ENCODE measurements around the gene CA10. TPM values are rescaled to one million over a fixed set of nuclear protein-coding genes. Genes with fewer than 3 reads are reported as not detected.

CA10 gene
- total RNA-seq, 2 donors from 2014 or later: 0.22 to 0.37 TPM

DNA sequence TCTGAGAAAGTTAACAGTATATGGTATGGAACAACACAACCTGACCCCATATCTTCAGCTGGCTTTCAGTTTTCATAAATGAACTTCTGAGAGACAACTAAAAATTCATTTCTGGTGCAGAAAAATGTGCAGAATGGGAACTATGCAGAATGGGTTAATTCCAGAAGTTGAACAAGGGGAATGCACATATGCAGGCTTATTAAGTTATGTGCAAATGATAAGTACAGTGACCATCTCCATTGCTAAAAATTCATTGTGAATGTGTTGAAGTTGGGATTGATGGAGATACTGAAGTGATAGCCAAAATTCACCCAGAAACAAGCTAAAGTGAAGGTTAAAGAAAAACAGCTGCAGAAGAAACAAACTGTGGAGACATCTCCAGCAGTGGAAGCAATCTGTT, 315.8 kb downstream of the CA10 start:
- H3K4me3 Mint-ChIP-seq: no peak overlapping the region
- Histone ChIP-seq H3K4me1 (ENCODE audit: control insufficient read depth, insufficient read depth, low read length) (no peaks in the 10 kb centered on the region), H3K27ac (ENCODE audit: low read depth, low read length) (no peak overlapping the region), H3K27me3 (ENCODE audit: control insufficient read depth, insufficient read depth, low read length, poor library complexity, severe bottlenecking) (no peaks in the 10 kb centered on the region), H3K36me3 (ENCODE audit: control insufficient read depth, insufficient read depth, low read length) (no peaks in the 10 kb centered on the region), H3K9ac (ENCODE audit: extremely low read depth, low read length, poor library complexity, severe bottlenecking) (no peak overlapping the region), H3K9me3 (ENCODE audit: control insufficient read depth, low read length) (no peaks in the 10 kb centered on the region), H3K4me3 (ENCODE audit: low read length) (no peak overlapping the region)
- H3K9me3 Mint-ChIP-seq: no peaks in the 10 kb centered on the region
- H3K27me3 Mint-ChIP-seq (ENCODE audit: insufficient read depth): peaks cover 12% of the 10 kb centered on the region
- no peak overlapping the region for H3K27ac Mint-ChIP-seq
- no peaks in the 10 kb centered on the region for H3K36me3 Mint-ChIP-seq (ENCODE audit: low read depth)
- H3K4me1 Mint-ChIP-seq: peaks cover 6% of the 10 kb centered on the region
- TF ChIP-seq, protein P1, sequence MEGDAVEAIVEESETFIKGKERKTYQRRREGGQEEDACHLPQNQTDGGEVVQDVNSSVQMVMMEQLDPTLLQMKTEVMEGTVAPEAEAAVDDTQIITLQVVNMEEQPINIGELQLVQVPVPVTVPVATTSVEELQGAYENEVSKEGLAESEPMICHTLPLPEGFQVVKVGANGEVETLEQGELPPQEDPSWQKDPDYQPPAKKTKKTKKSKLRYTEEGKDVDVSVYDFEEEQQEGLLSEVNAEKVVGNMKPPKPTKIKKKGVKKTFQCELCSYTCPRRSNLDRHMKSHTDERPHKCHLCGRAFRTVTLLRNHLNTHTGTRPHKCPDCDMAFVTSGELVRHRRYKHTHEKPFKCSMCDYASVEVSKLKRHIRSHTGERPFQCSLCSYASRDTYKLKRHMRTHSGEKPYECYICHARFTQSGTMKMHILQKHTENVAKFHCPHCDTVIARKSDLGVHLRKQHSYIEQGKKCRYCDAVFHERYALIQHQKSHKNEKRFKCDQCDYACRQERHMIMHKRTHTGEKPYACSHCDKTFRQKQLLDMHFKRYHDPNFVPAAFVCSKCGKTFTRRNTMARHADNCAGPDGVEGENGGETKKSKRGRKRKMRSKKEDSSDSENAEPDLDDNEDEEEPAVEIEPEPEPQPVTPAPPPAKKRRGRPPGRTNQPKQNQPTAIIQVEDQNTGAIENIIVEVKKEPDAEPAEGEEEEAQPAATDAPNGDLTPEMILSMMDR (conservative IDR thresholded peaks at IDR 0.05): no peak
- no peak for DNase-seq

DNA sequence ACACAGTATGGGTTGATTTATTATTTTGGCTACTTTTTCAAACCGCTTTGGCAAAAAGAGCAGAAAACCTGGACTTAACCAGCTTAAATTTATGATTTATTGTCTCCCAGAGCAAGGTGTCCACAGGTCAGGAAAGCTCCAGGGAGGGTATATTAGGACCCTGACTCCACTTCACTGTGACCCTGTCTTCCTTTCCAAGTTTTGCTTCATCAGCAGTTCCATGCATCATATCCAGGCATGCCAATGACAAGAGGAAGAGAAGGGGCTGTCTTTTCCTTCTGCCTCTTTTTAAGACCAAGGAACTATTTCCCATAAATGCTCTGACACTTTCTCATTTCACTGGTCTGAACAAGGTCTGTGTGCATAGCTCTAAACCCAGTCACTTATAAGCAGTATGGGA, 316.8 kb downstream of the CA10 start:
- peaks cover 6% of the 10 kb centered on the region for H3K4me1 Mint-ChIP-seq
- no peak for DNase-seq
- H3K36me3 Mint-ChIP-seq (ENCODE audit: low read depth): no peaks in the 10 kb centered on the region
- WGBS, 2 experiments (ENCODE audit: insufficient coverage in 1 of 2, insufficient read length in 1 of 2): 72 to 83% methylated on average over 1 of the region's 1 CpG
- Histone ChIP-seq H3K27ac (ENCODE audit: low read depth, low read length) (no peak overlapping the region), H3K4me3 (ENCODE audit: low read length) (no peak overlapping the region), H3K36me3 (ENCODE audit: control insufficient read depth, insufficient read depth, low read length) (no peaks in the 10 kb centered on the region), H3K4me1 (ENCODE audit: control insufficient read depth, insufficient read depth, low read length) (no peaks in the 10 kb centered on the region), H3K9ac (ENCODE audit: extremely low read depth, low read length, poor library complexity, severe bottlenecking) (no peak overlapping the region), H3K27me3 (ENCODE audit: control insufficient read depth, insufficient read depth, low read length, poor library complexity, severe bottlenecking) (peaks cover 4% of the 10 kb centered on the region), H3K9me3 (ENCODE audit: control insufficient read depth, low read length) (no peaks in the 10 kb centered on the region)
- peaks cover 12% of the 10 kb centered on the region for H3K27me3 Mint-ChIP-seq (ENCODE audit: insufficient read depth)
- H3K9me3 Mint-ChIP-seq: no peaks in the 10 kb centered on the region
- TF ChIP-seq, protein P1 (conservative IDR thresholded peaks at IDR 0.05): no peak
- no peak overlapping the region for H3K27ac Mint-ChIP-seq
- H3K4me3 Mint-ChIP-seq: no peak overlapping the region

DNA sequence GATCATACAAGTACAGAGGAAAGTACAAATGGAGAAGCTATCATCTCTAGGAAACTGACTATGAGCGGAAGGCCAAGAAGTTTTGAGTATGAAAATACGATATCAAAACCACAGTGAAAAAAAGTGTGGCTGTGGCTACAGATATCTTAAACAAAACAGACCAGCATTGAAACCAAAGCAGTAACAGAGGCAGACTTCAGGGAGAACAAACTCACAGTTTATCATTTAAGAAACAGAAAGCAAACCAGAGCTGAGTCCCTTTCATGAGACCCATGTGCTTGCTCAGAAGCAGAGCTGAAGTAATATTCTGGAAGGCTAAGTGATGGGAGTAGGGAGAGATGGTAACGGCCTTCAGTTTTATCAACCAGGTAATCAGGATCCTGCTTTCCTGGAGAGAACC, 317.8 kb downstream of the CA10 start:
- H3K9me3 Mint-ChIP-seq: no peaks in the 10 kb centered on the region
- H3K36me3 ChIP-seq (ENCODE audit: control insufficient read depth, insufficient read depth, low read length): no peaks in the 10 kb centered on the region
- no peak overlapping the region for H3K9ac ChIP-seq (ENCODE audit: extremely low read depth, low read length, poor library complexity, severe bottlenecking)
- H3K9me3 ChIP-seq (ENCODE audit: control insufficient read depth, low read length): no peaks in the 10 kb centered on the region
- H3K27me3 Mint-ChIP-seq (ENCODE audit: insufficient read depth): peaks cover 14% of the 10 kb centered on the region
- H3K27ac ChIP-seq (ENCODE audit: low read depth, low read length): no peak overlapping the region
- no peak overlapping the region for H3K27ac Mint-ChIP-seq
- no peaks in the 10 kb centered on the region for H3K4me1 ChIP-seq (ENCODE audit: control insufficient read depth, insufficient read depth, low read length)
- no peaks in the 10 kb centered on the region for H3K36me3 Mint-ChIP-seq (ENCODE audit: low read depth)
- TF ChIP-seq, protein P1 (conservative IDR thresholded peaks at IDR 0.05): no peak
- WGBS, 2 experiments (ENCODE audit: insufficient coverage in 1 of 2, insufficient read length in 1 of 2): 87% methylated on average over 3 of the region's 3 CpGs
- peaks cover 14% of the 10 kb centered on the region for H3K27me3 ChIP-seq (ENCODE audit: control insufficient read depth, insufficient read depth, low read length, poor library complexity, severe bottlenecking)
- peaks cover 6% of the 10 kb centered on the region for H3K4me1 Mint-ChIP-seq
- H3K4me3 ChIP-seq (ENCODE audit: low read length): no peak overlapping the region
- DNase-seq: no peak
- H3K4me3 Mint-ChIP-seq: no peak overlapping the region
